ENCODE measurements around the gene CDH4.

Gene CDH4

DNA sequence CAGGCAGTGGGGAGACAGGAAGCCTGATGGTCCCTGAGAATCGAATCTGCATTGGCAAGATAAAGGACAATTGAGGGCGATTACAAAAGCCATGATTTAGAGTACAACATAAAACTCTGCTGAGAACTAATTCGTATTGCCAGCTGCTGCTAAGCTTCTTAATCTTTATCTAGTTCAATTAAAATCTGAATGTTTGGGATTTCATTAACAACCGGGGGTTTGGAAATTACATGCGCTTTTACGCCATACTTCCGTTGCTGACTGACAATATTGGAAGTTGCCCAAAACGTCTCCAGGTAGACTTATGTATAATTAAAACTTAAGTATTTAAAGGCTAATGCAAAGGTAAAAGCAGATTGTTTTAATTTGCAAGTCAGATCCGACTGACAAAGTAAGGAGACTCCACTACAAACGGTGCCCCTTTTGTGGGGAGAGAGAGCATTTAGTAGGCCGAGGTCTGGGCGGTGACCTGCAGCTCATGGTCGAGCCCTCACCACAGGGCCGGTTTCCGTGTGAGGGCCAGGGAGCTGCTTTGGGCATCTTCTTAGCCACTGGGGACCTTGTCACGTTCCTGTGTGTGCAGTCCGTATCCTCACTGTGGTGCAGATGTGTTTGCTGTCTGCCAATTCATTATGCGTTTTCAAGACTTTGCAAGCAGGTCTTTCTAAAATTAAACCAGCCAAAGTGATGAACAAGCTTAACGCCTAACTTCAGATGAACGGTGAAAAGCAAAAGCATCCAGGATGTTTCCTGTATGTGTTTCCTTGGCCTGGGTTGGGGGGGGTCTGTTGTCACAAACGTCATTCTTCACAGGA is 49.9 kb downstream of the CDH4 start:
- H3K27ac ChIP-seq: no peak overlapping the region
- TF ChIP-seq, protein P1, sequence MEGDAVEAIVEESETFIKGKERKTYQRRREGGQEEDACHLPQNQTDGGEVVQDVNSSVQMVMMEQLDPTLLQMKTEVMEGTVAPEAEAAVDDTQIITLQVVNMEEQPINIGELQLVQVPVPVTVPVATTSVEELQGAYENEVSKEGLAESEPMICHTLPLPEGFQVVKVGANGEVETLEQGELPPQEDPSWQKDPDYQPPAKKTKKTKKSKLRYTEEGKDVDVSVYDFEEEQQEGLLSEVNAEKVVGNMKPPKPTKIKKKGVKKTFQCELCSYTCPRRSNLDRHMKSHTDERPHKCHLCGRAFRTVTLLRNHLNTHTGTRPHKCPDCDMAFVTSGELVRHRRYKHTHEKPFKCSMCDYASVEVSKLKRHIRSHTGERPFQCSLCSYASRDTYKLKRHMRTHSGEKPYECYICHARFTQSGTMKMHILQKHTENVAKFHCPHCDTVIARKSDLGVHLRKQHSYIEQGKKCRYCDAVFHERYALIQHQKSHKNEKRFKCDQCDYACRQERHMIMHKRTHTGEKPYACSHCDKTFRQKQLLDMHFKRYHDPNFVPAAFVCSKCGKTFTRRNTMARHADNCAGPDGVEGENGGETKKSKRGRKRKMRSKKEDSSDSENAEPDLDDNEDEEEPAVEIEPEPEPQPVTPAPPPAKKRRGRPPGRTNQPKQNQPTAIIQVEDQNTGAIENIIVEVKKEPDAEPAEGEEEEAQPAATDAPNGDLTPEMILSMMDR (IDR thresholded peaks at IDR 0.05): no peak
- TF ChIP-seq ZFX (IDR thresholded peaks at IDR 0.05; ENCODE audit: borderline replicate concordance): no peak

DNA sequence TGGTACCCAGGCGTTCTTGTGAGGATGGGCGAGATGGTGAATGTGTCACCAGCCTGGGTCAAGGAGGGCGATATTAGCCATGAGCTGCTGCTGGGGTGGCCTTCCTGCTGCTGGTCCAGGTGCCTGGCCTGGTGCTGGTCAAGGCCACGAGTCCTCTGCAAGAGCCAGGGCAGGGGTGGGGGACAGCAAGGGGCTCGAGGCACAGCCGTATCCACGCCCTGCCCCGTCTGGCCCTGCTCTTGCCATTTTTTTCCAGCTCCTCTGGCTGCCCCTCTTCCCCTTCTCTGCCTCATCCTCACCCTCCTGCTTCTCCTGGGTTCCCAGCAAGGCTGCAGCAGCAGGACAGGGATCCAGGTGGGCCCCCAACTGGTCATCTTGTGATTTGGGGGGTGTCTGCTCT is 51.2 kb downstream of the CDH4 start:
- H3K27ac ChIP-seq: no peak overlapping the region
- TF ChIP-seq, protein P1 (IDR thresholded peaks at IDR 0.05): no peak
- no peak for TF ChIP-seq ZFX (IDR thresholded peaks at IDR 0.05; ENCODE audit: borderline replicate concordance)

GRCh38 chr20:61303675-61304074 is 51.6 kb downstream of the CDH4 start:
- no peak for TF ChIP-seq ZFX (IDR thresholded peaks at IDR 0.05; ENCODE audit: borderline replicate concordance)
- TF ChIP-seq, protein P1 (IDR thresholded peaks at IDR 0.05): no peak

GRCh38 chr20:61304750-61305149 is 52.7 kb downstream of the CDH4 start:
- TF ChIP-seq ZFX (IDR thresholded peaks at IDR 0.05; ENCODE audit: borderline replicate concordance): no peak
- TF ChIP-seq, protein P1 (IDR thresholded peaks at IDR 0.05): no peak
- no peak overlapping the region for H3K27ac ChIP-seq

More at GRCh38 chr20:61303675-61304074, 51.6 kb downstream of the CDH4 start:
- H3K27ac ChIP-seq: no peak overlapping the region

DNA sequence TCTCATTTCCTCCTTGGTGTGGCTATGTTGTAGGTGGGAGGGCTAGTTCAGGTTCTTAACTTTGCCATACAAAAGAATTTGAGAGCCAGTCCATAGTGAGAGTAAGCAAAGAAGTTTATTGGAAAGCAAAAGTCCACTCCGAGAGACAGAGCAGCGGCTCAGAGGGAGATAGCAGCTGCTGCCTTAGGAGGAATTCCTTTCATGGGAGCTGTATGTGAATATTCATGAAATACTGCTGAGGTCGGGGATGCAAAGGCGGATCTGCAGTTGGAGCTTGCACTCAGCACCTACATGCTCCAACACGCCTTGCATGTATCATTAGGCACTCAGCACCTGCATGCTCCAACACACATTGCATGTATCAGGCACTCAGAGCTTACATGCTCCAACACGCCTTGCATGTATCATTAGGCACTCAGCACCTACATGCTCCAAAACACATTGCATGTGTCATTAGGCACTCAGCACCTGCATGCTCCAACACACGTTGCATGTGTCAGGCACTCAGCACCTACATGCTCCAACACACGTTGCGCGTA is 54.9 kb downstream of the CDH4 start:
- H3K27ac ChIP-seq: no peak overlapping the region

GRCh38 chr20:61307686-61308476 is 55.8 kb downstream of the CDH4 start:
- no peak for TF ChIP-seq ZFX (IDR thresholded peaks at IDR 0.05; ENCODE audit: borderline replicate concordance)
- TF ChIP-seq, protein P1 (IDR thresholded peaks at IDR 0.05): no peak
- H3K27ac ChIP-seq: no peak overlapping the region

More for the DNA sequence above, 54.9 kb downstream of the CDH4 start:
- TF ChIP-seq, protein P1 (IDR thresholded peaks at IDR 0.05): no peak
- no peak for TF ChIP-seq ZFX (IDR thresholded peaks at IDR 0.05; ENCODE audit: borderline replicate concordance)
